Spleen (tissue), 7 donors: ENCODE results near the gene LAIR1.

Experiments
- CTCF ChIP-seq, 11 experiments: fragments of 200-600 bp in 7 of 11; fragments of 450-650 bp in 4 of 11; sonication (generic) in 4 of 11; IDR thresholded peaks in 8 of 11; conservative IDR thresholded peaks in 3 of 11; 1 replicate in 7 of 11; 2 replicates in 4 of 11; pipeline versions ENCODE4 v1.4.0 to v1.8.0; 2016 to 2021; ENCODE audit warnings: antibody characterized with exemption in 11 of 11, inconsistent platforms in 4 of 11, mild to moderate bottlenecking in 1 of 11
- POLR2A ChIP-seq, 3 donors: fragments of 450-650 bp; IDR thresholded peaks; one replicate each; pipeline ENCODE4 v1.5.1; 2017; ENCODE audit warnings: antibody characterized with exemption in 3 of 3, mild to moderate bottlenecking in 1 of 3
- donor health status: DM: no; HTN: no; CAD: no; lungs with moderate emphysema.
- donor health status: DM: no; HTN: no; CAD: no.
- donor health status: DM: no; HTN: no; CAD: no.

- no peak for TF ChIP-seq POLR2A (IDR thresholded peaks at IDR 0.05)
- no peak for TF ChIP-seq CTCF (IDR thresholded peaks at IDR 0.05 in 8 of 11, conservative IDR thresholded peaks at IDR 0.05 in 3 of 11)
Observed at GRCh38 chr19:54345938-54346386, 18.8 kb downstream of the LAIR1 start.
